COLO668 (cell line): Measurements from ENCODE around the gene CD59.
"Not testable (repeated sequence)": the region's sequence is repeated elsewhere in the genome, so short reads cannot be mapped to it uniquely, and the experiment has no call there.

ENCODE experiments used
- DNase-seq: peaks from one replicate; lab custom pipeline; 2025; ENCODE audit not compliant: unreplicated experiment; lab: John Stamatoyannopoulos, UW

The CD59 gene

DNA sequence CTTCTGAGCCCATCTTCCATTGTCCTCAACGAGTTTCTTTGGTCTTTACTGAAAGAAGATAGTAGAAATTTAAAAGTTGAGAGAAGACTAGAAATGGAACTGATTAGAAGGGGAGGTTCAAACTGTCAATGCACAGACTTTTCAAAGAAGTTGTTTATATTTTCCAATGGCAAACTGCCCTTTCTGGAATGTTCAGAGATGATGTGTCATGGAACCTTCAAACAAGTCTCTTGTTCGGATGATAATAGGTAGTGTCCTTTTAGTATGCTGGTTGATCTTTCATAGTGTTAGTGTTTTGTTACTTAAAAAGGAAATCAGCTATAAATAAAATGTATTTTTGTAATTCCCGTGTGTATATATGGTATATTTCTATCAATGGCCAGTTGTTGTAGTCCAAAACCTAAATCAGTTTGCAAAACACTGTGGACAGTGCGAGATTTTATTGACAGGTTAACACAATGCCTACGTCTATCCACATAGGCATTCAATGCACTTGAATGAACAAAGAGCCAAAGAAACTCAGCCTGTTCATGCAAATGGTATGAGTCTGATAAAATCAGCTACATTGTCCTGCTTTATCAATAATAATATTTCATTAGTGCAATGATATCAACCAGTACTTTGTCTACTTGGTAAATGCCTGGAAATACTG, 66.5 kb downstream of the CD59 start:
- no peak for DNase-seq

DNA sequence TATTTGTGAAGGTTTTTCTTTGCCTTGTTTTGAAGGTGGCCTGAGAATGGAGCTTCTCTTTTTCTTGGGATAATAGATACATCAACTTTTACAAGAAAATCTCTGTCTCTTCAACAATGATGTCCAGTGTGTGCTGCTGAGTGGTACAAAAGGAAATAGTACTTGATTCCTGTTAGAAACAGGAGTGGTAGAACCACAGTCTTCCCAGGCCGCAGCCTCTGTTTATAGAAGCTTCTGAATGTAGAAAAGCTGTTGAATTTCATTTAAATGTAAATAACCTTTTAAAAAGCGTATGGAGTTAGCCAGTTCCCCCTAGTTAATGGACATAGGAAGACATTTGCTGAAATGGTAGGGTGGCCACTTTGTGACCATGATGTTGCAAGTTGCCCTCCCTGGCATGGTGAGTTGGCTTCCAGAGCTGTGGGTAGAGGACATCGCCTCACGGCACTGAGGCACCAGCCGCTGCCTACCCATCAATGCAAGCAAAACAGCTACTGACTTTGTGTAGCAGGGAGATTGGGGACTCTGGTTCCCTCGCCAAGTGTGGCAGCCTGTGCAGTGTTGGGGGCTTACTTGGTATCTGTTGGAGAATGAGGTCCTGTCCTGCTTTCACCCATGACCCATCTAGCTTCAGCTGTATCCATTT, 67.1 kb downstream of the CD59 start:
- DNase-seq: no peak

DNA sequence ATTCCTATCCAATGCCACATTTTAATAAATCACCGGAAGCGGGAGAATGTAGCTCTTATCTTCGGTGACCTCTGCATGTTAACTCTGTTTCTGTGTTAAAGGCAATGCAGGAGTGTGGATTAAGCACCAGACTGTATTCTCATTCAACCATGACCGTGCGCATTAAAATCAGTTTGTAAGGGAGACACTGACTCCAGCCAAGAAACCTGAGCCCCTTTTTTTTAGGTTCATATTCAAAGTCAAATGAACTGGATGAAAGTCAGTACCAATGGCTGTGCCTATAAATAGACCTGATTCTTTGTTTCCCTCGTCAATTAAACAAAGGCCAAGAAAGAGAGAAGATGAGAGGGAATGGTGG, 67.8 kb downstream of the CD59 start:
- no peak for DNase-seq

DNA sequence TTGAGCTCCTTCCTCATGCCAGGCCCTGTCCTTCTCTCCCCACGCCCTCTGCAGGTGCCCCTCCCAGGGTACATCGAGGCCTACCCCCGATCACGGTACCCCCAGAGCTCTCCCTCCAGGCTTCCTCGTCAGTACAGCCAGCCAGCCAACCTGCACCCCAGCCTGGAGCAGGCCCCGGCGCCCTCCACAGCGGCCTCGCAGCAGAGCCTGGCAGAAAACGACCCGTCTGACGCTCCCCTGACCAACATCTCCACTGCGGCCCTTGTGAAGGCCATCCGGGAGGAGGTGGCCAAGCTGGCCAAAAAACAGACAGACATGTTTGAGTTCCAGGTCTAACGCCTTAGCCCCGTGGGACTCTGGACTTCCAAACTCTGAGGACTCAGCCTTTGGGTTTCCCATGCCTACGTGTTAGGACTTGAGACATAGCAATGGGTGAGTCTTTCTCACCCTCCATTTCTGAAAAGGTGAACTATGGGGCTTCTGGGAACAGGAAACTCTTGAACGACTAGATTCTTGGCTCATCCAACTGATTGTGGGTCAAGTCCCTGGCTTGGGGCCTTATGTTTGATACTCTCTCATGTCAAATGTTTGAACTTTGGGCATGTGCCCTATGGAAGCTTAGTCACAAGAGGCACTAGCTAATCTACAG, 68.3 kb downstream of the CD59 start:
- no peak for DNase-seq

DNA sequence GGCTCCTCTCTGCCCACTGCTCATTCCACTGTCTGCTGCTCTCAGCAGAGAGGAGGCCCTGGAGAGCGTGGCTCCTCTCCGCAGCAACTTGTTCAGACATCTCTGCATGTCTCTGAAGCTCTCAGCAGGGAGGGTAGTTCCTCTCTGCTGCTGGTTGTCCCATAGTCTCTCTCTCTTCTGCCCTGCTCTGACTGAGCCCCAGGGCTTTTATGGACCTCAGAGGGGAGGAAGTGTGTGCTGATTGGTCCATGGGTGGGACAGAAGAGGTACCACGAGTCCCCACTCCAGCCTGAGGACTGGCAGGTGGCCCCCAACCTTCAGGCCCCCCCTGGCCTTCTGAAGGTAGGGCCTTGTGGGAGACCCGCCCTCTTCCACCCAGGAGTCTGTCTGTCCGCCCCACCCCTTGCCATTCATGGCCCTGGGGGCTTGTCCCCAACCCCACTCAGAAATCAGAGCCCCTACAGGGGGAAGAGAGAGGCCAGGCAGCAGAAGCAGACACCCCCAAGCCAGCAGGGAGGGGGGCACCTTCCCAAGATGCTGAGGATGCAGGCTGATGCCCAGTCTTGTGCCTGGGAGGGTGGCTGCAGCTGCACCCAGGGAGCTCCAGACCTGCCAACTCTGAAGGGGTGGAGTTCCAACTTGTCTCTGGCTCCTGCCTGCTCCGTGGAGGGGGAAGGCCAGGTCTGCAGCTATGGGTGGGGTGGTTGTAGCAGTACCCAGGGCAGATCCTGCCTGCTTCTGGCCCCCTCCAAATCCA, 70.7 kb downstream of the CD59 start:
- no peak for DNase-seq

DNA sequence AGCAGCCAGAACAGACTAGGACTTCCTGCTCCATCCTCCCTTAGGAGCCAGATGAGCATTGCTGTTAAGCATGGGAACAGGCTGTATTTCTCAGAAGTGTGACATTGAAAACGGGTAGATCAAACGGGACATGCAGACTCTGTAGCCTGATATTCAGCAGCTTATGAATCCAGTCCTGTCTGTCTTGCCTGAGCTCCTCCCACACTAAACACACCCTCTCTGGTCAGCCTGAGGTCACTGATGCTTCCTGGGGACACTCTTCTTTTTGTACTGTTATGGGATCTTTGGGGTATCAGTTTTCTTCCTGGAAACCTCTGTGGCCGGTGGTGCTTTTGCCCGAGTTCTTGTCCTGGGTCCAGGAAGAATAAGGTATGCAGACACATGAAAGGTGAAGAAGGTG, 71.4 kb downstream of the CD59 start:
- no peak for DNase-seq

DNA sequence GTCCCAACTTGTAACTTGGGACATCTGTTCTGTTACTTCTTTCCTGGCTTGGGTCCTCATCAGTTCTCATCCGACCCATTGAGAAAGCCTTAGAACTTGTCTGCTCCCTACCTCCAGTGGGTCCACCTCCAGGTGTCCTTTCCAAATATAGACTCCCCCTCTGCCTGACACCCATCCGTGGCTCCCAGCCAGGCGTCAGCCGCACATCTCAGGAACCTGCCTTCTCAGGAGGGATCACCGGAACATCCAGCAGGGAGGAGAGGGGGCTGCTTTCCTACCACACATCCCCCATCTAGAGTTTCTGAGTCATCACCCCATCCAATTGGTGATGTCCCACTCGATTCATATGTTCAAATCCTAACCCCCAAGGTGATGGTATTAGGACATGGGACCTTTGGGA, 72.1 kb downstream of the CD59 start:
- no peak for DNase-seq

DNA sequence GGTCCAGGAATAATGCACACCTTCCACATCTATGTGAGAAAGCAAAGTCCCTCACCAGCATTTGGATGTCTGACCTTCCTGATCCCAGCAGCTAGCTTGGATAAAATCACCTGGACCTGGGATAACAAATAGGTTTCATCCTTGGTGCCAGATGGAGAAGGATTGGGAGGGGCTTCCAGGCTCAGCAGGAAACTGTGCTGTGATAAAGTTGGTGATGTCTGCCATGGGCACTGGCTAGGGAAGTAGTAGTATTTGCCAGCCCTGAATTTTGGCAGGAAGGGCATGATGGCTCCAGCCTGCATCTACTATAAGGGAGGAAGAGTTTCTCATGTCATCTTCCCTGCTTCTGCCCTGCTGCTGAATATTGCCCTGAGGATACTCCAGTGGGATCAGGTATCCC, 73.1 kb downstream of the CD59 start:
- no peak for DNase-seq

DNA sequence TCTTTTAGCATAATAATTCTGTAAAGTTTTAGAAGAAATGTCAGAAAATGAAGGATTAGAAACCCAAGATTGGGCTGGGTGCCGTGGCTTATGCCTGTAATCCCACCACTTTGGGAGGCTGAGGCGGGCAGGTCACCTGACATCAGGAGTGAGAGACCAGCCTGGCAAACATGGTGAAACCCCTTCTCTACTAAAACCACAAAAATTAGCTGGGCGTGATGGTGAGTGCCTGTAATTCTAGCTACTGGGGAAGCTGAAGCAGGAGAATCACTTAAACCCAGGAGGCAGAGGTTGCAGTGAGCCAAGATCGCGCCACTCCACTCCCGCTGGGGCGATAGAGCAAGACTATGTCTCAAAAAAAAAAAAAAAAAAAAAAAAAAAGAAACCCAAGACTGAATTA, 74.7 kb downstream of the CD59 start:
- DNase-seq: not testable (repeated sequence)

DNA sequence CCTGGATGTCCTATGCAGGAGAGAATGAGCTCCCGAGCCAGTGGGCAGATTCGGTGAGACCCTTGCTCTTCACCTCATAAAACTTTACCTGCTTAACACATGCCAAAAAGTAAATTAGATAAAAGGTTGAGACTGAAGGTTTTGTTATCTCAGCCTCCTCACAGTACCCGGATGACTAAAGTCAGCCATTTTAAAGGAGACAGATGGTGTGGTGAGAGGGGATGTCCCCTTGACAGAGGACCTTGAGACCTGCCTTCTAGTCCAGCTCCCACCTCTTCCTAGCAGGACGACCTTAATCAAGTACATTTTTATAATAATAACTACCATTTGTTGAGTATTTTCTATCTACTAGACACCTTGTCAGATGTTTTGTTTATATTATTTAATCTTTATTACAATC, 75.3 kb downstream of the CD59 start:
- DNase-seq: no peak

DNA sequence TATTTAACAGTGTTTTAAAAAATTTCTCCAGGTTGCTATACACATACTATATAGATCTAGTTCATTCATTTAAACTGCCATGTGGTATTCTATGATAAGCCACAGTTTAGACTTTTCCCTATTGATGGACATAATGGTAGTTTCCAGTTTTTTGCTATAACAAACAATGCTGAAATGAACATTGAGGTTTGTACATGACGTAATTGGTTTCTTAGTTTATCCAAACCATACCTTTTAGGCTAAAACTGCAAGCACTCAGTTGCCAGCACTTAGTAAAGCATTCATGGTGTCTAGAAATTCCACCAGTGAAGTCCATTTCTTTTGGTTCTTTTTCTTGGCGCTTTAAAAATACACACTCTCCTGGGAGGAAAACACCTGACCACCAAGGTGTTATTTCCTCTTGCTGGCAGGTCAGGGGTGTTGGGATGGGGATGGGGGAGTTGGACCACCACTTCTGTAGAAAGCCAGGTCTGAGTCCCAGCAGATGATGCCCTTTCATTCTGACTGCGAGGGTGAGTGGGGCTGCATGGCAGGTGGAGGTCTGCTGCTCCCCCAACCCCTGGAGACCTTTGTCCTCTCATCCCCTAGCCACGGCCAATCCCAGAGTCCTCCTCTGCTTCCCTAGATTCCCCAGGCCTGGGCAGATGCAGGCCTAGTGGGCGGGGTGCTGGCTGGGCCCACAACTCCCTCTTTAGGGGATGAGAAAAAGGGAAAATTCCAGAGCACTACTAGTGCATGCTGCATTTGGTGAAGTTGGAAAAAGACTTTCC, 76.7 kb downstream of the CD59 start:
- DNase-seq: no peak

DNA sequence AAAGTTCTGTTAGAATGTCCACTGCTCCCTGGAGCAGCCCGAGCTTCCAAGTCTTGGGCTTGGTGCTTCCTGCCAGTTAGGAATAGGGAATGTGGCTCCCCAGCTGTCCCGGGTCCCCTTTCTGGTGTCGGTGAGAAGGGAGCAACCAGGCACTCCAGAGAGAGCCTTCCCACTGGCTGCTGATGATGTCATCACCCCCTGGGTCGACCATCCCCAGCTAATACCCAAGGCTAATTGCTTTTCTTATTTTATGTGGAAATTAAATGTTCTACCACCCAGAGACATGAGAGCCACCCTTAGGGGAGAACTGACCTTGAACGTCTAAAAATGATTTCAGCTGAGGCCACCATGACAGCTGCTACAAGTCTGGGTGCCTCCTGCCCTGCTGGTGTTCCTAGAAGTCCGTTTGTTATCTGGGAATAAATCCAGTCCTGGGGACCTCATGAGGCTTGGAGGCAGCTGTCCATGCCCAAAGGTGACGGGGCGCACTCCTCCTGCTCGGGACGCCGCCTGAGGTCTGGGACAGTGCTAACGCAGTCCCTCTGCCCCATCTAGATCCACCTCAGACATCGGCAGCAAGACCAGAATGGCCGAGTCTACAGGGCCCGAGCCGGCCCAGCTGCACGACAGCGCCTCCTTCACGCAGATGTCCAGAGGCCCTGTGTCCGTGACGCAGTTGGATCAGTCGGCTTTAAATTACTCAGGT, 77.9 kb downstream of the CD59 start:
- no peak for DNase-seq

DNA sequence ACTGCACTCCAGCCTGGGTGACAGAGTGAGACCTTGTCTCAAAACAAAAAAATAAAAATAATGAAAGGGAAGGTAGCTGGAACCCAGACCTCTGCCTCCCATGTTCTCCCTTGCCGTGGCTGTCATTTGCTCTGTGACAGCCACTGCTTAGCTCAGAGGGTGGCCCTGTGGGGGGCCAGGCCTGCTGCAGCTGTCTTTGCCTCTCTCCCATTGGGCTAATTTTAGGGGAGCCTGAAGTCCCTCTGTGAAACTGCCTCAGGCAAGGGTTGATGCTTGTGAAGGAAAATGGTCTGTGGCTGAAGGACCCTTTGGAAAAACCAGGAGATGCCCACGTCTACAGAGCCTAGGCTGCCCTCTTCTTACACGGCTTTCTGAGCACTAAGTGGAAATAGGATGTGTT, 78.5 kb downstream of the CD59 start:
- DNase-seq: no peak

DNA sequence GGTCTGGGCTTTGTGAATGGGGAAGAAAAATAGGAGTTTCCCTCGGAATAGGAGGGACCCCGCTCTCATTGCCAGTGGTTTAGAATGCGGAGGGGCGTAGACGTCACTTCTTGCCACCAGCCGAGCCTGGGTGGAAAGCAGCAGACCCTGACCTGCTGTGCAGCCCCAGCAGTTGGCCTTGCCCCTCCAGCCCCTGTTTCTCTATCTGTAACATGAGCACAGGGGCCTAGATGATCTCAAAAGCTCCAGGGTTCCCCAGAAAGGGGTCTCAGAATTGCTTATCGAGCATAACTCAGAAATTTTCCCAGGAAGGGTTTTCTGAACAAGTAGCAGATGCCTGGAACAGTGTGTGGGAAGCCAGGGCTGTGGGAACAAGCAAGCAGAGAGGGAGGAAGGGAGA, 79.5 kb downstream of the CD59 start:
- DNase-seq: no peak

DNA sequence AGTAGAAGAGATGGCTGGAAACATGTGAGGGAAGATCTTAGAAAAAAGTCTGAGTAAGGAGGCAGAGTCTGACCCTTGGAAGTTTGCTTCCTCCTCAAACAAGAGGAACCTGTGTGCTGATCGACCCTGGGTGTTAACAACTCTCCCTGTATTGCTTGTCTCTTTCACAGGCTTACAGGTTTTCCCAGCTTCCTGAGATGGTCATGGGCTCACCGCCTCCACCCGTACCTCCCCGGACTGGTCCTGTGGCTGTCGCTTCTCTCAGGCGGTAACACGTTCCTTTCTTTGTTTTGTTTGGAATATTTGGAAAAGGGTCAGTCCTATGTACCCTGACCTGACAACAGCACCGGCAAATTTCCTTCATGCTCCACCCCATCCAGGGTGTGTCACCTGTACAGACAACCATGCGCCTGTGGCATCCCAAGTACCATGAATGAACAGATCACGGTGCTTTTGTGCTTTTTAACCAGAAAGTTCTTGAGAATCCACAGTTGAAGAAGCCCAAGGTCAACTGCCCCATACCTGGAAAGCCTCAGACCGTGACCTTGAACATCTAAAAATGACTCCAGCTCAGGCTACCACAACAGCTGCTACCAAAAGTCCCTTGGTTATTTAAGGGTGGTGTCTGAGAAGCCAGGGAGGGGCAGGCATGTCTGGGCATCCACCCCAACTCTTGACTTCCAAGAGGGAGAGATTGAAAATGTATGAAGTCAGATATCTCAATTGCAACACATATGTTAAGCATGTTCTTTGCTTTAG, 80.2 kb downstream of the CD59 start:
- no peak for DNase-seq

DNA sequence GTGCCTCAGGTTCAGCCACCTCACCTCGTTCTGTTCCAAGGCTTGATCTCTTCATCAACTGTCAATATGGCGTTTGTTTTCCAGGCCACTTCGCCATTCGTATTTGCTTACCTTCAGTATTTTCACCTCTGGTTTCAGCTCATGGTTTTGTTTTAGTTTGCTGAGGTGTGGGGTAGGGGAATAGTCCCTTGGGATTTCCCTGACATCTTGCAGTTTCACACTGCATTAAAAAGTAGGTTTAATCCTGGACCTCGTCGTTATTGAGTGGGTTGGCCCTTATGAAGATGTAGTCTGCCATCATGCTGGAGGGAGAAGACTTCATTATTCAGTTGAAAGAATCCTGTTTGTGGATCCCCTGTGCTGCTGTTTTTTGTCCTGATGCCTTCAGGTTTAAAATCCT, 81.6 kb downstream of the CD59 start:
- DNase-seq: no peak
